AG09309 (cell line): ENCODE results near the gene VPS51.

Source experiments
- DNase-seq: peaks from one replicate; pipeline ENCODE4 v3.0.0-alpha.2; 2010; ENCODE audit warnings: low read depth
- H3K4me3 ChIP-seq: 2 replicates; pipeline ENCODE4 v1.5.1; 2011; ENCODE audit warnings: mild to moderate bottlenecking, low read depth, low read length, moderate library complexity; ENCODE audit not compliant: control insufficient read depth
- TF ChIP-seq, protein P1 (sequence below): IDR thresholded peaks from 2 replicates; pipeline ENCODE4 v1.5.1; 2011; ENCODE audit warnings: mild to moderate bottlenecking, low read depth, low read length, inconsistent platforms; ENCODE audit not compliant: insufficient read depth, control insufficient read depth; ENCODE audit errors: missing control alignments

Gene VPS51

DNA sequence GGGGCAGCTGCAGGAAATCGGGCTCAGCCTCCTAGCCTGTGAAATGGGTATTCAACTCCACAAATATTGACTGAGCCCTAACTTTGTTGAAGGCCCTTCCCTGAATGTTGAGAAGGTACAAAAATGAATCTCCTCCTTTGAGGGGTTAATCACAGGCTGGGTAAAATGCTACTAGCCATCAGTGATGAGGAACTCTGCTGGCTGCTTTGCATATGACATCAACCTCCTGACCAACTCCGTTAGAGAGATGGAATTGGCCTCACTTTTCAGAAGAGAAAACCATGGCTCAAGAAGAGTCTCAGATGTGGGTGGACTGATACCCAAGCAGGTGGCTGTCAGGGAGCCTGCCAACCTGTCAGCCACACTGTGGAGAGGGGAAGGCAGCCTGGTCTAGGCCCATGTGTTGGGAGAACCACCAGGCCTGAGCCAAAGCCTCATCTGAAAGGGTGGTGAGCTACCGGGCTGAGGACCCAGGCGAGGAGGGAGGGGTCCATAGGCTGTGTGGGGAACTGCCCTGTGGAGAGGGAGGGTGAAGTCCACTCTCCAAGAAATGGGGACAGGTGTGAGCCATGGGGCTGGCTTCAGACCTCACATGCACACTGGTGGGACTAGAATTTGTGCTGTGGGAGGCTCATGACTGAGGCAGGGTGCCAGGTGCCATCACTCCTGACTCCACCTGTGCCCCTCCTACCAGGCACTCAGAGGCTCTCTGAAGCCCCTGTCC is 23.9 kb upstream of the VPS51 start:
- H3K4me3 ChIP-seq = no peak overlapping the region
- no peak for DNase-seq
- TF ChIP-seq, protein P1, sequence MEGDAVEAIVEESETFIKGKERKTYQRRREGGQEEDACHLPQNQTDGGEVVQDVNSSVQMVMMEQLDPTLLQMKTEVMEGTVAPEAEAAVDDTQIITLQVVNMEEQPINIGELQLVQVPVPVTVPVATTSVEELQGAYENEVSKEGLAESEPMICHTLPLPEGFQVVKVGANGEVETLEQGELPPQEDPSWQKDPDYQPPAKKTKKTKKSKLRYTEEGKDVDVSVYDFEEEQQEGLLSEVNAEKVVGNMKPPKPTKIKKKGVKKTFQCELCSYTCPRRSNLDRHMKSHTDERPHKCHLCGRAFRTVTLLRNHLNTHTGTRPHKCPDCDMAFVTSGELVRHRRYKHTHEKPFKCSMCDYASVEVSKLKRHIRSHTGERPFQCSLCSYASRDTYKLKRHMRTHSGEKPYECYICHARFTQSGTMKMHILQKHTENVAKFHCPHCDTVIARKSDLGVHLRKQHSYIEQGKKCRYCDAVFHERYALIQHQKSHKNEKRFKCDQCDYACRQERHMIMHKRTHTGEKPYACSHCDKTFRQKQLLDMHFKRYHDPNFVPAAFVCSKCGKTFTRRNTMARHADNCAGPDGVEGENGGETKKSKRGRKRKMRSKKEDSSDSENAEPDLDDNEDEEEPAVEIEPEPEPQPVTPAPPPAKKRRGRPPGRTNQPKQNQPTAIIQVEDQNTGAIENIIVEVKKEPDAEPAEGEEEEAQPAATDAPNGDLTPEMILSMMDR = no peak

DNA sequence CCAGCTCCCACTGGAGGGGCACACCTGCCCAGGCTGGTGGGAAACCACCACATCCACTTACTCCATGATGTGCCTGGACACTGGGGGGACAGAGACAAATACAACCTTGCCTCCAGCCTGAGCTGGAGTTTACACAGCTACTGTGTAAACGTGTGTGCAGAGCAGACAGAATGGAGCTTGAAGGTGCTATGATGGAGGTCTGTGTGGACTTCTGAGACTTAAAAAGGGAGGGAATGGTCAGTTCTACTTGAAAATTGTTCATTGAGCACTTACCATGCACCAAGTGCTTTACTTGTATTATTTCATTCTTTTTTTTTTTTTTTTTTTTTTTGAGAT is 23.4 kb upstream of the VPS51 start:
- TF ChIP-seq, protein P1 = no peak
- no peak for DNase-seq
- no peak overlapping the region for H3K4me3 ChIP-seq

DNA sequence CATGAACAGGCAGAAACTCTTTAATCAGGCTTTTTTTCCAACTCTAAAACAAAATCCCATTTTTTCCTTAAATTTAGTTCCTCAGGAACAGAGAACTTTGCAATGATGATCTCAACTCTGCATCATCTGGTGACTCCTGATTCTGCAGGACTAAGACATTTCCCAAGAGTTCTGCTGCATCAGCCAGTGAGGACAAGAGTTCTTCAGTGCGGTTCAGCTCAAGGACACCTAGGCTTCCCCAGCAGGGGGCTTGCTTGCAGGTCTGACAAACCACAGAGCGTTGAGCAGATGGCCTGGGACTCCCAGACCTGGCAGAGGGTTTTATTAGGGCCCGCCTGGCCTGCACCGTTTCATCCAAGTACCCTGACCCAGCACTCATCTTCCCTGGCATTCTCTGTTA is 18.6 kb upstream of the VPS51 start:
- TF ChIP-seq, protein P1 = no peak
- no peak for DNase-seq
- no peak overlapping the region for H3K4me3 ChIP-seq

DNA sequence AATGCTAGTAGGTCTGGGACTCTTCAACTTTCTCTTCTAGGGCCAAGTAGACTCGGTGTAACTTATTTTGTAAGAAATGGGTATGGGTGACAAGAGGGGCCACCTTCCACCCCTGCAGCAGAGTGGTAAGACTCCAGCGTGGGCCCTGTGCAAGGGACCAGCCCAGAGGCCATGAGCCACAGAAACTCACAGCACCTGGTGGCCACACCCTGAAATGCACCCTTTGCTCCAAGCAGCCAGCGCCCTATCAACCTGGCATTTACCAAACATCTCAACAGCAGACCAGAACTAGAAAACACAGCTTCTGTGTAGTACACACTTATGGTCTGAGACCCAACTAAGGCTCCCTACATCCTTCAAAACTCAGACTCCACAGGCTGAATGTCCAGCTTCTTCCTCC is 17.9 kb upstream of the VPS51 start:
- TF ChIP-seq, protein P1 = peak; percentile 61
- no peak for DNase-seq
- no peak overlapping the region for H3K4me3 ChIP-seq

DNA sequence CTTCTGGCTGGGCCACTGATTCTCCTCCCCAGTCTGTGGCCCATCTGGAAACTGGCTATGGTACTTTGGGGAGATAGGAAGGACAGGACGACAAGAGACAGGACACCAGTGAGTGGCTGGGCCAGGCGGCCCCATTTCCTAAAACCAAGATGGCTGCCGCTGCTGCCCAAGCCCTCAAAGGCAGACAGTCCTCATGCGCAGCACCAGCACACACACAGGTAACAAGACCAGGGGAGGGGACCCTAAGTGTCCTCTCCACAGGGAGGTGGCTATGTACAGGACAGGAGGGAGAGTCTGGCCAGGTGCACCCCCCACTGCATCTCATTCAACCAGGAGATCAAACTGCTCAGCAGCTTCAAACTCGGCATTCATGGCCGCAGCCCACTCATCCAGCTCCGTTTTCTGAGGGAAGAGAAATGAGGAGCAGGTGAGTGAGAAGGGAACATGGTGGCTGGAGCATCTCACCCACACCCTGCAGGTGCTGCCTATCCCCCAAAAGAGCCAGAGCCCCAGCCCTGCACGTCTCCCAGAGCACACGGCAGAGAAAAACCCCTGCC is 17.1 kb upstream of the VPS51 start:
- DNase-seq = no peak
- no peak overlapping the region for H3K4me3 ChIP-seq
- TF ChIP-seq, protein P1 = no peak

DNA sequence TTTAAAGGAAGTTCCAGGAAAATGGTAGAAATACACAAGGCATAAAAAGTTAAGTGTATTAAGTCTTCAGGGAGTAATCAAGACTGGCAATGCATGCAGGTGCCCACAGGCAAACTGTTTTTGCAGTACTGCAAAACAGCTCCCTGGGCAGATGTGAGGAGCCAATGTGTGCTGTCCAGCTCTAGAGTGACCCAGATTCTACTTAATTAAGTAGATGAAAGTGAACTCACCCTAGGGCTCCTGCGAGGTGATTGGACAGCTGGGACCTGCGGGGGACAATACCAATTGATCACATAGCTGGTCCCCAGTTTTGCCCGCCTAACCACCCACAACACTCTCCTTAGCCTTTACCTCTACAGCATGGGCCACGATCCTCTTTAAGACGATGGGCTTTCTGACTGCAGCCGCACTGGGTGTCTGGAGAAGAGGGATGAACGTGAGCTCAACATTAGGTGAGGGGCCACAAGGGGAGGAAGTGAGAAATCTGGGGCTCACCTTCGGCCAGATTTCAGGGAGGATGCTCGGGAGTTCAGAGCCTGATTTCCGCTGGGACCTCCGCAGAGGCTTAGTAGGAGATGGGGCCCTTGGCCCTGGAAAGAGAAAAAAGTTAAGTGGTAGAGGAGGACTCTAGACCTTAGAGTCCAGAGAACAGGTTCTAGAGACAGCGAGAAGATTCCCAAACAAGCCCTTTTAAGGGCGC is 12.7 kb upstream of the VPS51 start:
- peak overlapping the region; percentile 84 for H3K4me3 ChIP-seq
- no peak for DNase-seq
- TF ChIP-seq, protein P1 = no peak
